HepG2 (cell line): ENCODE results near the gene SMIM44. TPM values are rescaled to one million over a fixed set of nuclear protein-coding genes. Genes with fewer than 3 reads are reported as not detected.

Experiments used
- FOXK1 ChIP-seq: sonication (generic); formaldehyde crosslinking; IDR thresholded peaks from 2 replicates; pipeline ENCODE4 v1.4.0; 2020; ENCODE audit warnings: low read depth, missing genetic modification reagents, borderline replicate concordance
- FOXM1 ChIP-seq: sonication (generic); formaldehyde crosslinking; IDR thresholded peaks from 2 replicates; pipeline ENCODE4 v1.5.0; 2020; ENCODE audit warnings: missing genetic modification reagents
- HDAC1 ChIP-seq: sonication (generic); formaldehyde crosslinking; IDR thresholded peaks from 2 replicates; pipeline ENCODE4 v1.5.1; 2020; ENCODE audit warnings: mild to moderate bottlenecking, missing genetic modification reagents
- KAT8 ChIP-seq: IDR thresholded peaks from 2 replicates; pipeline ENCODE4 v1.6.1; 2016; ENCODE audit warnings: missing genetic modification reagents, missing compliant biosample characterization
- PAXIP1 ChIP-seq: sonication (generic); formaldehyde crosslinking; conservative IDR thresholded peaks from 2 replicates; pipeline ENCODE4 v1.4.0; 2020; ENCODE audit warnings: mild to moderate bottlenecking, missing genetic modification reagents, moderate library complexity
- RAD51 ChIP-seq: fragments of 450-650 bp; IDR thresholded peaks from 2 replicates; pipeline ENCODE4 v1.6.1; 2016; ENCODE audit warnings: borderline replicate concordance
- RELA ChIP-seq: sonication (generic); formaldehyde crosslinking; IDR thresholded peaks from 2 replicates; pipeline ENCODE4 v1.4.0; 2020; ENCODE audit warnings: missing genetic modification reagents
- RXRB ChIP-seq: IDR thresholded peaks from 2 replicates; pipeline ENCODE4 v1.6.1; 2016; ENCODE audit warnings: borderline replicate concordance, missing genetic modification reagents, missing compliant biosample characterization
- SAP130 ChIP-seq: IDR thresholded peaks from 2 replicates; pipeline ENCODE4 v1.6.1; 2016; ENCODE audit warnings: low read depth
- ZHX2 ChIP-seq, 2 experiments: sonication (generic) in 1 of 2; formaldehyde crosslinking in 1 of 2; IDR thresholded peaks; 2 replicates each; pipeline versions ENCODE4 v1.6.1 to v1.9.0; 2014 to 2022; ENCODE audit warnings: antibody characterized with exemption in 1 of 2, borderline replicate concordance in 1 of 2, inconsistent platforms in 1 of 2, low read depth in 1 of 2, missing genetic modification reagents in 1 of 2
- ZNF138 ChIP-seq: sonication (generic); formaldehyde crosslinking; IDR thresholded peaks from 2 replicates; pipeline ENCODE4 v1.5.0; 2020; ENCODE audit warnings: mild to moderate bottlenecking, low read depth, missing genetic modification reagents
- ZNF17 ChIP-seq: sonication (generic); formaldehyde crosslinking; IDR thresholded peaks from 2 replicates; pipeline ENCODE4 v1.5.0; 2020; ENCODE audit warnings: mild to moderate bottlenecking, missing genetic modification reagents
- ZNF18 ChIP-seq: sonication (generic); formaldehyde crosslinking; IDR thresholded peaks from 2 replicates; pipeline ENCODE4 v1.8.0; 2022; ENCODE audit warnings: mild to moderate bottlenecking, missing genetic modification reagents; ENCODE audit not compliant: insufficient replicate concordance
- ZNF235 ChIP-seq: sonication (generic); formaldehyde crosslinking; IDR thresholded peaks from 2 replicates; pipeline ENCODE4 v1.8.1; 2023; ENCODE audit warnings: mild to moderate bottlenecking, missing genetic modification reagents, borderline replicate concordance
- ZNF431 ChIP-seq: sonication (generic); formaldehyde crosslinking; IDR thresholded peaks from 2 replicates; pipeline ENCODE4 v1.9.0; 2022; ENCODE audit warnings: missing genetic modification reagents, low read depth, mild to moderate bottlenecking, borderline replicate concordance
- ZNF484 ChIP-seq: sonication (generic); formaldehyde crosslinking; IDR thresholded peaks from 2 replicates; pipeline ENCODE4 v1.5.1; 2020; ENCODE audit warnings: mild to moderate bottlenecking, low read depth, missing genetic modification reagents, borderline replicate concordance
- ZNF501 ChIP-seq: sonication (generic); formaldehyde crosslinking; IDR thresholded peaks from 2 replicates; pipeline ENCODE4 v1.5.1; 2020; ENCODE audit warnings: mild to moderate bottlenecking, moderate library complexity, missing genetic modification reagents
- ZNF562 ChIP-seq: sonication (generic); formaldehyde crosslinking; IDR thresholded peaks from 2 replicates; pipeline ENCODE4 v1.8.0; 2022; ENCODE audit warnings: missing genetic modification reagents, borderline replicate concordance
- polyA plus RNA-seq, 8 experiments: library from polyadenylated mRNA; depleted of rRNA in 3 of 8; stranded (reverse) in 7 of 8; unstranded in 1 of 8; fragments of >200 nt; fragmentation: Illumina TruSeq in 4 of 8; extraction: Trizol in 4 of 8; gene quantifications; 2 replicates each; pipeline versions ENCODE4 v1.2.1 to v1.2.3, GENCODE V29; 2011 to 2016; ENCODE audit warnings: low read depth in 4 of 8, missing spikeins in 1 of 8, mixed read lengths in 1 of 8; ENCODE audit not compliant: insufficient read depth in 1 of 8
- total RNA-seq, 5 experiments: library from RNA; depleted of rRNA; stranded (reverse); fragments of >200 nt; fragmentation: Illumina TruSeq; extraction: Trizol; gene quantifications; 2 replicates each; pipeline ENCODE4 v1.2.3, GENCODE V29; 2016; ENCODE audit warnings: low read depth in 1 of 5

SMIM44 gene
- total and polyA plus RNA-seq, 2 of the 13 experiments (the other 11 are each of a cell fraction or from before 2014, with no cell fraction given) = not detected

DNA sequence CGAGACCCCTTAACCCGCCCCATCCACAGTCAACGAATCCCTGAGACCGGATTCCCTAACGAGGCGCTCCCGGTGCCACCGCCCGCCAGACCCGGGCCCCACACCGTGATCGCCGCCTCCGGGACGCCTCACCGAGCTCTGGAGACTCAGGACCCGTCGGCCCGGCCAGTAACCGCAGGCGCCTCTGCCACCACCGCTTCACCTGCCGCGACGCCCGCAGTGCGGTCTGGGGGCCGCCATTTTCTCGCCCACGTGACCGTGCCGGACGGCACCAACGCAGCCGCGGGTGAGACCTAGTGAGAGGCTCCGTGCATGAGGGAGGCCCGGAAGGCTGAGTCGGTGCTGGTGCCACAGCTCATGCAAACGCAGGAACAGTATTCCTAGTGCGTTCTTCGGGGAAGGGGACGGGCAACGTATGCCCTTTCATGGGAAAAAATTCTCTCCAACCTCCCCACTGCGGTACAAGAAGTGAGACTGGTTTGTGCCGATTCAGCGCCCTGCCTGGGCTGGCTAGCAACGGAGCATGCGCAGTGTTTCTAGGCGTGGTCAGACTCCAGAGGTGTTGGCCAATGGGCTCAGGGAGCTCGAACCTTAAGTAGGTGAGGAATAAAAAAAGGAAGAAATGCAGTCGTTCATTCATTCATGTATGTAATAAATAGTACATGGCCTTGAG lies 17.3 kb upstream of the SMIM44 start, which contains the start of gene DOHH (continued):
- TF ChIP-seq RXRB (CRISPR knock-in tag) = 0 out of 2 replicates have a peak, but pooled peaks have one; percentile 45
- TF ChIP-seq ZNF501 (CRISPR knock-in tag) = peak; percentile 93
- no peak for TF ChIP-seq ZNF431 (CRISPR knock-in tag)
- peak; percentile 92 for TF ChIP-seq HDAC1
- no peak for TF ChIP-seq FOXM1 (CRISPR knock-in tag)
- TF ChIP-seq RAD51 = peak; percentile 94
- TF ChIP-seq PAXIP1 = peak; percentile 58
- TF ChIP-seq ZNF484 = no peak
- no peak for TF ChIP-seq ZNF18
- TF ChIP-seq FOXK1 (CRISPR knock-in tag) = peak; percentile 45; the same call in 1 of the 2 replicates
- TF ChIP-seq ZNF235 (CRISPR knock-in tag) = peak; percentile 67; the same call in 1 of the 2 replicates
- no peak for TF ChIP-seq ZNF562
- TF ChIP-seq ZNF17 = no peak
- peak; percentile 96 for TF ChIP-seq ZNF138
- peak; percentile 91 for TF ChIP-seq SAP130 (CRISPR knock-in tag)
- TF ChIP-seq KAT8 (CRISPR knock-in tag) = peak; percentile 96
- TF ChIP-seq ZHX2 (IDR thresholded peaks at IDR 0.05; ENCODE audit: low read depth) = peak; percentile 66; the same call in 1 of the 2 replicates
- TF ChIP-seq ZHX2 (CRISPR knock-in tag; IDR thresholded peaks at IDR 0.05; ENCODE audit: borderline replicate concordance) = no peak
- peak; percentile 78; the same call in 1 of the 2 replicates for TF ChIP-seq RELA
